ENCODE results near the gene COL7A1. TPM values are rescaled to one million over a fixed set of nuclear protein-coding genes. Genes with fewer than 3 reads are reported as not detected.

Gene COL7A1
- total RNA-seq, 1 donor from 2014 or later: 3.7 TPM

DNA sequence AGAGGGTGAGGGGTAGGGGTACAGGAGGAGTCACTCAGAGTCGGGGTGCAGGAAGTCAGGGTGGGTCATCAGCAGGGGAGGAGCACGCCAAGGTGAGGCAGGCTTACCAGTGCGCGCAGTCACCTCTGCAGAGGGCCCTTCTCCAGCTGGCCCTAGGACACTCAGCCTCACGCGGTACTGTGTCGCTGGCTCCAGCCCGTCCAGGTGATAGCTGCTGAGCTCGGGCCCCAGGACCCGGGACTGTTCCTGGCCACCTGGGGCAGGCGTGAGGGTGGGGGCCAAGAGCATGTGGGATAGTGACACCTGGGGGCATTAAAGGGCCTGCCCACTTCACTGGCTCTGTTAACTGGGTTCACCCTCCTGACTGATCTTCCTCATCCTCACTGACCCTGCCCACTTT is 7.4 kb downstream of the COL7A1 start:
- intact Hi-C loops (cut with DNase I): no loop called here
- no peak for DNase-seq

DNA sequence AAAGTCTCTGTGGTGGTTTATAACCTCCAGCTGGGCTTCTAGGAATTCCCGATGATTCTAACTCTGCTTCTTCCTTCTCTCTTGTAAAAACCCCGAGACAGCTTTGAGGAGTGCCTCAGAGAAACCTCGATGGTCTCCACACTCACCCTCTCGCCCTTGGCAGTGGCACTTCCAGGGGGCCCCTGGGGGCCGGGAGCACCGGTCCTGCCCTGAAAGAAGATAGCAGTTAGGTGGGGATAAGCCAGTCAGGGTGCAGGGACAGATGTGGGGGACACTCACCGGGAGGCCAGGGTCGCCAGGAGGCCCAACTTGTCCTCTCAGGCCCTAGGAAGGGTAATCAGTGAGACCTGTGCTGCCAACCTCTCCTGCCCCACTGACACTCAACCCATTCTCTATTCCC is 9.7 kb downstream of the COL7A1 start:
- TF ChIP-seq, protein P1, sequence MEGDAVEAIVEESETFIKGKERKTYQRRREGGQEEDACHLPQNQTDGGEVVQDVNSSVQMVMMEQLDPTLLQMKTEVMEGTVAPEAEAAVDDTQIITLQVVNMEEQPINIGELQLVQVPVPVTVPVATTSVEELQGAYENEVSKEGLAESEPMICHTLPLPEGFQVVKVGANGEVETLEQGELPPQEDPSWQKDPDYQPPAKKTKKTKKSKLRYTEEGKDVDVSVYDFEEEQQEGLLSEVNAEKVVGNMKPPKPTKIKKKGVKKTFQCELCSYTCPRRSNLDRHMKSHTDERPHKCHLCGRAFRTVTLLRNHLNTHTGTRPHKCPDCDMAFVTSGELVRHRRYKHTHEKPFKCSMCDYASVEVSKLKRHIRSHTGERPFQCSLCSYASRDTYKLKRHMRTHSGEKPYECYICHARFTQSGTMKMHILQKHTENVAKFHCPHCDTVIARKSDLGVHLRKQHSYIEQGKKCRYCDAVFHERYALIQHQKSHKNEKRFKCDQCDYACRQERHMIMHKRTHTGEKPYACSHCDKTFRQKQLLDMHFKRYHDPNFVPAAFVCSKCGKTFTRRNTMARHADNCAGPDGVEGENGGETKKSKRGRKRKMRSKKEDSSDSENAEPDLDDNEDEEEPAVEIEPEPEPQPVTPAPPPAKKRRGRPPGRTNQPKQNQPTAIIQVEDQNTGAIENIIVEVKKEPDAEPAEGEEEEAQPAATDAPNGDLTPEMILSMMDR (IDR thresholded peaks at IDR 0.05): no peak
- no peaks in the 10 kb centered on the region for H3K36me3 ChIP-seq
- ATAC-seq (no peak), DNase-seq (no peak)
- no peaks in the 10 kb centered on the region for H3K4me1 ChIP-seq
- no peaks in the 10 kb centered on the region for H3K27me3 ChIP-seq
- H3K9me3 ChIP-seq: no peaks in the 10 kb centered on the region
- no peak overlapping the region for H3K4me3 ChIP-seq
- H3K27ac ChIP-seq: no peak overlapping the region
- intact Hi-C loops (cut with DNase I): no loop called here

More for the DNA sequence above, 7.4 kb downstream of the COL7A1 start:
- Histone ChIP-seq H3K36me3 (no peaks in the 10 kb centered on the region), H3K9me3 (no peaks in the 10 kb centered on the region), H3K4me1 (no peaks in the 10 kb centered on the region), H3K27me3 (peaks cover 4% of the 10 kb centered on the region), H3K4me3 (no peak overlapping the region), H3K27ac (no peak overlapping the region)
- TF ChIP-seq, protein P1 (IDR thresholded peaks at IDR 0.05): no peak
- no peak for ATAC-seq

DNA sequence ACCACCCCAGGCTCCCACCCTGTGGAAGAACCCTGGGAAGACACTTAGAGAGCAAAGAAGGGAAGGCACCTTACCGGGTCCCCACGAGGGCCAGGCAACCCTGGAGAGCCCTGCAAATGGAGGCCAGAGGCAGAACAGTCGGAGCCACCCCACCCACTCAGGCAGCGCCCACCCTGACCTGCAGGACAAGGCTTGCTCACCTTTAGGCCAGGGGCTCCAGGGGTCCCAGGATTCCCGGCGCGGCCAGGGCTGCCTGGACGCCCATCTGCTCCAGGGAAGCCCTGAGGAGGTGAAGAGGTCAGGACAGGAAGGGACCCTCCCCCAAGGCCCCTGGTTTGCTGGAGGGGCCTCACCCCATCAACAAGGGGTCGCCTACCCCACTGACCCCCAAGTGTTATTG is 10.3 kb downstream of the COL7A1 start:
- no peak overlapping the region for H3K27ac ChIP-seq
- ATAC-seq (no peak), DNase-seq (no peak)
- intact Hi-C loops (cut with DNase I): no loop called here
- H3K4me3 ChIP-seq: no peak overlapping the region
- H3K36me3 ChIP-seq: no peaks in the 10 kb centered on the region
- no peaks in the 10 kb centered on the region for H3K4me1 ChIP-seq
- no peaks in the 10 kb centered on the region for H3K9me3 ChIP-seq
- TF ChIP-seq, protein P1 (IDR thresholded peaks at IDR 0.05): no peak
- no peaks in the 10 kb centered on the region for H3K27me3 ChIP-seq

DNA sequence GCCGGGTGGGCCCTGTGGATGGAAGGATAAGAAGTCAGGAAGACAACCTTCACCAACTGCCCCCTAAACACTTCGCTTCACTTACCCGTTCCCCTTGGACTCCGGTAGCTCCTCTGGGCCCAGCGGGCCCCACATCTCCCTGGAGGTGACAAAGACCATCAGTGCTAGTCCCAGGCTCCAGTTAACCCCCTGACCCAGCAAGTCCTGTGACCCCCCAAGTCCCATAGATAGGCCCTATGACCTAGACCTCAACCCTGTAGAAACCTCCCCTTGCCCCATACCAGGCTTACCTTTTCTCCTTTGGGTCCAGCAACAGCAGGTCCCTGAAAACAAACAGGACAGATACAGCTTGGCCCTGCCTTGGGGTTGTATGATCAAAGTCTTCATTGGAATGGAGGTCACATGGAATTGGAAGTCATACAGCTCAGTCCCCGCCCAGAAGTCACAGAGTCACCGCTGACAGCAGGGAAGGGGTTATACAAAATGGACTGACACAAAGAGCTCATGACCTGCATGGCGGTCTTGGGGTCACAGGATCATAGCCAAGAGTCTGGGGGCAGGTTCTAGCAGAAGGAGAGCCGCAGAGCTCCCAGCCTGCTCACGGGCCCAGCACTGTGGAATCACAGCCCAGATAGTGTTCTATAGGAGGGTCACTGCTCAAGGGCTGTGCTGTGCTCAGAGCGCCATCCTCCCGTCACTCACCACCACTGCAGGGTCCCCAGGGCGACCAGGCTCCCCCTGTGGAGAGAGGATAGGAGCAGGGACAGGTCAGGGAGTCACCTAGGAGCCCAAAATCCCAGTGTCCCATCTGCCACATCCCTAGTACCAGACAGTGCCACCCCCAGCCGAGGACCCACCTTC is 13.3 kb downstream of the COL7A1 start:
- intact Hi-C loops (cut with DNase I): no loop called here

DNA sequence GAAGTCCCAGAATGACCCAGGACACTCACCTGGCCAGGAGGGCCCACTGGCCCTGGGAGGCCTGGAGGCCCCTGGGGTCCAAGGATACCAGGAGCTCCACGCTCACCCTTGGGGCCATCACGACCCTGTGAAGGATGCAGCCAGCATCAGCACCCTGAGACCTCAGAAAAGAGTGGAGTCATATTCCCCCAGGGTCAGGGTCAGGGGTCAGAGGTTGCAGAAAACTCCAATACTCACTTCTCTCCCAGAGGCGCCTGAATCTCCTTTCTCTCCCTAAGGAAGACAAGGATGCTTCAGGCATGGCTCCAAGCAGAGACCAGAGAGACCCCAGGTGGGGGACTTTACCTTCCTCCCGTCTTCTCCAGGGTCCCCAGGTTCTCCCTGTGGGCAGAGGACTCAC is 18.5 kb downstream of the COL7A1 start:
- H3K36me3 ChIP-seq: no peaks in the 10 kb centered on the region
- H3K4me1 ChIP-seq: no peaks in the 10 kb centered on the region
- intact Hi-C loops (cut with DNase I): no loop called here
- H3K9me3 ChIP-seq: no peaks in the 10 kb centered on the region
- H3K27me3 ChIP-seq: no peaks in the 10 kb centered on the region
- ATAC-seq (no peak), DNase-seq (no peak)
- no peak overlapping the region for H3K27ac ChIP-seq
- H3K4me3 ChIP-seq: no peak overlapping the region
- TF ChIP-seq, protein P1 (IDR thresholded peaks at IDR 0.05): no peak

More for the DNA sequence above, 13.3 kb downstream of the COL7A1 start:
- H3K27me3 ChIP-seq: no peaks in the 10 kb centered on the region
- H3K9me3 ChIP-seq: no peaks in the 10 kb centered on the region
- TF ChIP-seq, protein P1 (IDR thresholded peaks at IDR 0.05): no peak
- no peaks in the 10 kb centered on the region for H3K4me1 ChIP-seq
- H3K4me3 ChIP-seq: no peak overlapping the region
- no peaks in the 10 kb centered on the region for H3K36me3 ChIP-seq
- no peak overlapping the region for H3K27ac ChIP-seq
- DNase-seq (no peak), ATAC-seq (no peak)
